Esophagus muscularis mucosa (tissue), 3 donors: Measurements from ENCODE around the gene THRB.

Experiments used
- CTCF ChIP-seq, 3 experiments: fragments of 200-600 bp in 2 of 3; fragments of 450-650 bp in 1 of 3; sonication (generic) in 2 of 3; IDR thresholded peaks; one replicate each; pipeline ENCODE4 v1.5.1; 2017 to 2019; ENCODE audit warnings: antibody characterized with exemption in 3 of 3, mild to moderate bottlenecking in 2 of 3, moderate library complexity in 1 of 3
- POLR2A ChIP-seq: fragments of 450-650 bp; IDR thresholded peaks from one replicate; pipeline ENCODE4 v1.6.1; 2017; ENCODE audit warnings: antibody characterized with exemption, moderate library complexity, mild to moderate bottlenecking, low read depth

GRCh38 chr3:24111711-24112110, 382.9 kb downstream of the THRB start:
- no peak for TF ChIP-seq POLR2A
- no peak for TF ChIP-seq CTCF (IDR thresholded peaks at IDR 0.05)
